GM12891 (cell line): ENCODE data around the gene TBXAS1.

Experiments
- PAX5 ChIP-seq: IDR thresholded peaks from 2 replicates; pipeline ENCODE4 v1.6.1; 2011; ENCODE audit warnings: low read length, moderate library complexity, mild to moderate bottlenecking; ENCODE audit not compliant: insufficient read depth, severe bottlenecking
- POLR2A ChIP-seq: IDR thresholded peaks from 2 replicates; pipeline ENCODE4 v1.6.1; 2011; ENCODE audit warnings: low read depth, low read length, control low read depth
- POLR2AphosphoS5 ChIP-seq: IDR thresholded peaks from 2 replicates; pipeline ENCODE4 v1.6.1; 2011; ENCODE audit warnings: low read depth, low read length, control low read depth
- SPI1 ChIP-seq: IDR thresholded peaks from 2 replicates; pipeline ENCODE4 v1.6.1; 2011; ENCODE audit warnings: low read depth, low read length, control low read depth
- TAF1 ChIP-seq: IDR thresholded peaks from 2 replicates; pipeline ENCODE4 v1.6.1; 2011; ENCODE audit warnings: low read depth, low read length, control low read depth

- no peak for TF ChIP-seq POLR2AphosphoS5
- no peak for TF ChIP-seq POLR2A
- TF ChIP-seq TAF1 = no peak
- no peak for TF ChIP-seq PAX5
- no peak for TF ChIP-seq SPI1
Measured at GRCh38 chr7:139850906-139851305, 21.8 kb downstream of the TBXAS1 start.
